Measurements from ENCODE around the gene TRAPPC14.
"Not testable (repeated sequence)": the region's sequence is repeated elsewhere in the genome, so short reads cannot be mapped to it uniquely, and the experiment has no call there.

TRAPPC14 gene

GRCh38 chr7:100191775-100192174 lies 33.3 kb upstream of the TRAPPC14 start:
- no peak for TF ChIP-seq CTCF (IDR thresholded peaks at IDR 0.05; ENCODE audit: low read depth, low read length, missing control alignments)
- DNase-seq (ENCODE audit: extremely low read depth, low read depth) = no peak

GRCh38 chr7:100190048-100190711 lies 31.7 kb upstream of the TRAPPC14 start:
- no peak for DNase-seq (ENCODE audit: extremely low read depth, low read depth)
- H3K4me3 ChIP-seq (replicated peaks; ENCODE audit: low read depth, low read length) = no peak overlapping the region
- TF ChIP-seq CTCF (IDR thresholded peaks at IDR 0.05; ENCODE audit: low read depth, low read length, missing control alignments) = peak; percentile 32

More at GRCh38 chr7:100191775-100192174, 33.3 kb upstream of the TRAPPC14 start:
- no peak overlapping the region for H3K4me3 ChIP-seq (replicated peaks; ENCODE audit: low read depth, low read length)

- no peak overlapping the region for H3K4me3 ChIP-seq (replicated peaks; ENCODE audit: low read depth, low read length)
- DNase-seq (ENCODE audit: extremely low read depth, low read depth) = no peak
- no peak for TF ChIP-seq CTCF (IDR thresholded peaks at IDR 0.05; ENCODE audit: low read depth, low read length, missing control alignments)
Measured at GRCh38 chr7:100189061-100189460, 30.5 kb upstream of the TRAPPC14 start.

GRCh38 chr7:100185726-100186125 lies 27.2 kb upstream of the TRAPPC14 start:
- H3K4me3 ChIP-seq (replicated peaks; ENCODE audit: low read depth, low read length) = no peak overlapping the region
- DNase-seq (ENCODE audit: extremely low read depth, low read depth) = no peak
- TF ChIP-seq CTCF (IDR thresholded peaks at IDR 0.05; ENCODE audit: low read depth, low read length, missing control alignments) = no peak

DNA sequence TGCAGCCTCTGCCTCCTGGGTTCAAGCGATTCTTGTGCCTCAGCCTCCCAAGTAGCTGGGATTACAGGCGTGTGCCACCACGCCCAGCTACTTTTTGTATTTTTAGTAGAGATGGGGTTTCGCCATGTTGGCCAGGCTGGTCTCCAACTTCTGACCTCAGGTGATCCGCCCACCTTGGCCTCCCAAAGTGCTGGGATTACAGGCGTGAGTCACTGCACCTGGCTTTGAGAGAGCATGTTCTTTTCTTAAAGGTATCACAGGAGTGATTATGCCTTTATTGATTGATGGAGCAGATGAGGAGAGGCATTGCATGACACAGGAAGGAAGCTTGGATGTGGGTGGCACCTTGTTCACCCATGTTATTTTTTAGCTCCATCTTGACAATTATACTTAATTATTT lies 24.6 kb upstream of the TRAPPC14 start:
- not testable (repeated sequence) for DNase-seq (ENCODE audit: extremely low read depth, low read depth); H3K4me3 ChIP-seq (replicated peaks; ENCODE audit: low read depth, low read length)

GRCh38 chr7:100182616-100183015 lies 24.1 kb upstream of the TRAPPC14 start:
- not testable (repeated sequence) for H3K4me3 ChIP-seq (replicated peaks; ENCODE audit: low read depth, low read length); DNase-seq (ENCODE audit: extremely low read depth, low read depth)

DNA sequence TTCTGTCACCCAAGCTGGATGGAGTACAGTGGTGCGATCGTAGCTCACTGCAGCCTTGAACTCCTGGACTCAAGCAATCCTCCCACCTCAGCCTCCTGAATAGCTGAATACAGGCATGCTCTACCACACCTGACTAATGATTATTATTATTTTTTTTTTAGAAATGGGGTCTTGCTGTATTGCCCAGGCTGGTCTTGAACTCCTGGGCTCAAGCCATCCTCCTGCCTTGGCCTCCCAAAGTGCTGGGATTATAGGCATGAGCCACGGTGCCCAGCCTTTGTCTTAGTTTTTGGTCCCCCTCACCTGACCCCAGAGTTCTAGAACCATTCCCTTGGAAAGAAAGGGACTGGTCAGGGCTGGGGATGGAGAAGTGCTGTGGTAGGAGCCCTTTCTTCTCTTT lies 21.6 kb upstream of the TRAPPC14 start:
- DNase-seq (ENCODE audit: extremely low read depth, low read depth); H3K4me3 ChIP-seq (replicated peaks; ENCODE audit: low read depth, low read length): not testable (repeated sequence)

- peak within 1 kb of the TSS; percentile 67 for H3K4me3 ChIP-seq (replicated peaks; ENCODE audit: low read depth, low read length)
- TF ChIP-seq CTCF (IDR thresholded peaks at IDR 0.05; ENCODE audit: low read depth, low read length, missing control alignments) = no peak
- DNase-seq (ENCODE audit: extremely low read depth, low read depth) = peak; percentile 86
Measured at GRCh38 chr7:100177045-100178001, 18.8 kb upstream of the TRAPPC14 start, which contains the start of the genes GPC2 and STAG3. TSS of gene GPC2 (minus strand) at chr7:100177381. CDS start at chr7:100177199, 182 bp downstream. TSS of gene STAG3 (plus strand) at chr7:100177918. CDS start at chr7:100180557, 2,639 bp downstream.
